ENCODE data around the gene ANAPC2. TPM values are rescaled to one million over a fixed set of nuclear protein-coding genes. Genes with fewer than 3 reads are reported as not detected.
"Not testable (repeated sequence)": the region's sequence is repeated elsewhere in the genome, so short reads cannot be mapped to it uniquely, and the experiment has no call there.

Gene ANAPC2
- total RNA-seq, 1 donor from 2014 or later = 72.9 TPM

DNA sequence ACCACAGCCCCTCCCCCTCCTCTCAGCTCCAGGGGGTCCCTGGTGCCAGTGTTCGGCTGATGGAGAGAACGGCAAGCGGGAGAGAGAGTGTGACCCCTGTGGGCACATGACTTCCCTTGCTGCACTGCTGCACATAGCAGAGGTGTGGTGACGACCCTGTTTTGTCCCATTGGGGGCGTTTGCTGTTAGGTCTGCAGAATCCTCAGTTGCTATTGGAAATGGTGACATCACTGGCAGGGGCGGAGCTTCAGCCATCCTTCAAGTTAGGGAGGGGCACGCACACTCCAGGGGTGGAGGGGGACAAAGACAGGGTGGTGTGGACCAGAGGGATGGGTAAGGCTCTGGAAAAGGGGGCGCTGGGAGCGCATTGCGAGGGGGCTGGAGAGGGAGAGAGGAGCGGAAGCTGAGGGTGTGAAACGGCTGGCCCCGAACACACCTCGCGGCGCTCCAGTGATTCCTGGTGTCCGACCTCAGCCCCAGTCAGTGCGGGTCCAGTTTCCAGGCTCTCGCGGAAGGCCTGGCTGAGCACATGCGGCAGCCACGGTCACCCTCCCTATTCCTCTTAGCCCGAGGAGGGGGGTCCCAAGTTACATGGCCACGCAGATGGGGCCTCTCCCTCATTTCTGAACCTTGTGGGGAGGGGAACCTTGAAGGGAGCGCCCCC lies 50.2 kb downstream of the ANAPC2 start:
- Mint-ChIP-seq H3K4me1 (ENCODE audit: low read depth, unreplicated experiment) (peaks cover 7% of the 10 kb centered on the region), H3K27ac (ENCODE audit: unreplicated experiment) (peak overlapping the region; percentile 22), H3K9me3 (ENCODE audit: unreplicated experiment) (peaks cover 9% of the 10 kb centered on the region), H3K36me3 (ENCODE audit: unreplicated experiment) (no peaks in the 10 kb centered on the region), H3K4me3 (ENCODE audit: unreplicated experiment) (peak overlapping the region; percentile 81), H3K27me3 (ENCODE audit: unreplicated experiment) (peaks cover 31% of the 10 kb centered on the region)
- TF ChIP-seq CTCF (IDR thresholded peaks at IDR 0.05; ENCODE audit: partially characterized antibody, unreplicated experiment) = no peak
- DNase-seq = peak; percentile 80

DNA sequence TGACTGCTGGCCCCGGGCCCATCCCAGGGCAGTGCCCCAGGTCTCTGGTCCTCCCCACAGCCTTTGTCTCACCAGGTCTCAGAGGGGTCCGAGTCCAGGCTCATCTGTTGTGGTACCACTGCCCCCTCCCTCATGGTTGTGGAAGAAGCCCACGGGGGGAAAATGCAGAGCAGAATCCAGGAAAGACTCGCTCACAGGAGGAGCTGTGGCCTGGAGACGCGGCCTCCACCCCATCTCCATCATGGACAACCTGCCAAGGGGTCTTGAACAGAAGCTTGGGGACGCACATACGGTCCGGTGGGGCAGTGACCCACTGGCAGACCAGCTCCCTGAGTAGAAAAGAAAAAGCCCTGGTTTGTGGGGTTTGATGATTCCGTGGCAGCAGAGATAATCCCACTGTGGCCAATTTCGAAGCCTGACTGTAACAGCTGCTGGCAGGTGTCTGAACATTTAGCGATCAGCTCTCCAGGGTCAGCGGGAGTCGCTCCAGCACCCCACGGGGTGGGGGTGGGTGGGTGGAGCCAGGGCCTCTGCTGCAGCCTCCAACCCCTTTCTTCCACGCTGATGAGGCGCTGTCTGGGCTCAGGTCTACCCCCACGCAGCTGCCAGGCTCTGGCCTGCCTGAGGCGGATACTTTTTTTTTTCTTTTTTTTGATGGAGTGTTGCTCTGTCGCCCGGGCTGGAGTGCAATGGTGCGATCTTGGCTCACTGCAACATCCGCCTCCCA lies 51.3 kb downstream of the ANAPC2 start:
- H3K4me3 Mint-ChIP-seq (ENCODE audit: unreplicated experiment) = no peak overlapping the region
- H3K36me3 Mint-ChIP-seq (ENCODE audit: unreplicated experiment) = no peaks in the 10 kb centered on the region
- H3K27ac Mint-ChIP-seq (ENCODE audit: unreplicated experiment) = peak overlapping the region; percentile 73
- peaks cover 11% of the 10 kb centered on the region for H3K9me3 Mint-ChIP-seq (ENCODE audit: unreplicated experiment)
- no peak for TF ChIP-seq CTCF (IDR thresholded peaks at IDR 0.05; ENCODE audit: partially characterized antibody, unreplicated experiment)
- H3K4me1 Mint-ChIP-seq (ENCODE audit: low read depth, unreplicated experiment) = peaks cover 7% of the 10 kb centered on the region
- peak; percentile 56 for DNase-seq
- peaks cover 27% of the 10 kb centered on the region for H3K27me3 Mint-ChIP-seq (ENCODE audit: unreplicated experiment)

DNA sequence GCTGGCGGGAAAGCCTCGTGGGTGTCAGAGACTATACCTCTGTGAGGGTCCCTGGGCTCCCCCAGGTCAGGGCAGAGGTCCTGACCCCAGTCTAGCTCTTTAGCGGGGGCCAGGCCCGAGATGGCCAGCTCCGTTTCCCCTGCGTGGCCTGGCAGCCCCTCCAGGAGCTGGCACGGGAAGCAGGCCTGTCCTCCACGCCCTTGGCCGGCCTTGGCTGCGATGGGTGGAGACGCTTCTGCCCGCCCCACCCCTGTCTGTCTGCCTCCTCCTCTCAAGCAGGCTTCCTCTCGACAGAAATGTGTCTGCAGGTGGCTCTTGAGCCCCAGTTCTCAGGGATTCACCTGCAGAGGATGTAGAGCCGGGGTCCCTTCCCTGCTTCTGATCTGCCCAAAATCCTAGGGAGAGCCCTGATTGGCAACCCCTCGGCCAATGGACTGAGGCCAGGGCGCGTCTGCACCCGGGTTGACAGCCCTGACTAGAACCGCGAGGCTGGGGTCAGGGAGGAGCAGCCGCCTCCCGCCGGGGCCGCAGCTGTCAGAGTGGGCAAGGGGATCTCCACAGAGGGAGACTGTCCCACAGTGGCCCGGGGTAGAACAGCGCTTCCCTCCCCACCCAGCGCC lies 52.0 kb downstream of the ANAPC2 start:
- Mint-ChIP-seq H3K27ac (ENCODE audit: unreplicated experiment) (no peak overlapping the region), H3K9me3 (ENCODE audit: unreplicated experiment) (peaks cover 11% of the 10 kb centered on the region), H3K36me3 (ENCODE audit: unreplicated experiment) (no peaks in the 10 kb centered on the region), H3K27me3 (ENCODE audit: unreplicated experiment) (peaks cover 24% of the 10 kb centered on the region), H3K4me1 (ENCODE audit: low read depth, unreplicated experiment) (peaks cover 7% of the 10 kb centered on the region), H3K4me3 (ENCODE audit: unreplicated experiment) (no peak overlapping the region)
- TF ChIP-seq CTCF (IDR thresholded peaks at IDR 0.05; ENCODE audit: partially characterized antibody, unreplicated experiment) = no peak
- DNase-seq = no peak

- not testable (repeated sequence) for H3K4me1 Mint-ChIP-seq (ENCODE audit: low read depth, unreplicated experiment); H3K36me3 Mint-ChIP-seq (ENCODE audit: unreplicated experiment); DNase-seq; H3K4me3 Mint-ChIP-seq (ENCODE audit: unreplicated experiment); H3K27ac Mint-ChIP-seq (ENCODE audit: unreplicated experiment); H3K9me3 Mint-ChIP-seq (ENCODE audit: unreplicated experiment)
- peaks cover 18% of the 10 kb centered on the region for H3K27me3 Mint-ChIP-seq (ENCODE audit: unreplicated experiment)
These were observed 53.2 kb downstream of the ANAPC2 start for GRCh38 chr9:137135154-137135553.

DNA sequence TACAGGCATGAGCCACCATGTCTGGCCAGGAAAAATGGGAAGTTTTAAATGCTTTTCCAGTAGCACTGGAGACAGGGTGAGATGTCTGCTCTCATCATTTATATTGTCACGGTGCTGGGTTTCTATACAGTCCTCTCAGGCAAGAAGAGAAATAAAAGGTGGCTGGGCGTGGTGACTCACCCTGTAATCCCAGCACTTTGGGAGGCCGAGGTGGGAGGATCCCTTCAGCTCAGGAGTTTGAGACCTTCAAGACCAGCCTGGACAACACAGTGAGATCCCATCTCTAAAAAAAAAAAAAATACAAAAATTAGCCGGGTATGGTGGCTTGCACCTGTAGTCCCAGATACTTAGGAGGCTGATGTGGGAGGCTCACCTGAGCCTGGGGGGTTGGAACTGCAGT lies 54.2 kb downstream of the ANAPC2 start:
- Mint-ChIP-seq H3K4me1 (ENCODE audit: low read depth, unreplicated experiment) (peaks cover 4% of the 10 kb centered on the region), H3K4me3 (ENCODE audit: unreplicated experiment) (no peak overlapping the region), H3K27me3 (ENCODE audit: unreplicated experiment) (peaks cover 13% of the 10 kb centered on the region), H3K36me3 (ENCODE audit: unreplicated experiment) (no peaks in the 10 kb centered on the region), H3K9me3 (ENCODE audit: unreplicated experiment) (peaks cover 9% of the 10 kb centered on the region), H3K27ac (ENCODE audit: unreplicated experiment) (no peak overlapping the region)
- no peak for TF ChIP-seq CTCF (IDR thresholded peaks at IDR 0.05; ENCODE audit: partially characterized antibody, unreplicated experiment)
- DNase-seq = no peak
